OCI-LY7 (cell line): ENCODE data around the gene TSN. TPM values are rescaled to one million over a fixed set of nuclear protein-coding genes. Genes with fewer than 3 reads are reported as not detected.
"Not testable (repeated sequence)": the region's sequence is repeated elsewhere in the genome, so short reads cannot be mapped to it uniquely, and the experiment has no call there.

ENCODE experiments used
- BruUV-seq: library from RNA; stranded (reverse); fragments of 400-500 nt; replicated peaks from 2 replicates; lab custom pipeline; 2021; lab: Mats Ljungman, UMichigan
- CTCF ChIA-PET: fragments of 300-600 bp; sonication (Branson Sonifier 250); formaldehyde crosslinking; loops from one replicate; lab custom pipeline; 2022; ENCODE audit warnings: antibody characterized with exemption; ENCODE audit not compliant: unreplicated experiment; lab: Charles Lee
- POLR2A ChIA-PET: fragments of 300-600 bp; sonication (Branson Sonifier 250); formaldehyde crosslinking; loops from one replicate; lab custom pipeline; 2022; ENCODE audit warnings: antibody characterized with exemption; lab: Charles Lee
- DNase-seq: peaks from one replicate; pipeline ENCODE4 v3.0.0-alpha.2; 2015; ENCODE audit warnings: low spot score
- H2AFZ ChIP-seq: fragments of 200-600 bp; sonication (generic), shearing (Covaris generic); 2 replicates; pipeline ENCODE4 v1.6.1; 2014; ENCODE audit warnings: mild to moderate bottlenecking, antibody characterized with exemption, low read length, moderate library complexity
- H3K27ac ChIP-seq: fragments of 200-600 bp; sonication (generic); 2 replicates; pipeline ENCODE4 v1.5.1; 2014; ENCODE audit warnings: mixed run types, low read depth, mild to moderate bottlenecking, moderate library complexity, low read length, inconsistent platforms; ENCODE audit not compliant: poor library complexity, severe bottlenecking
- H3K36me3 ChIP-seq: fragments of 200-600 bp; sonication (generic); 2 replicates; pipeline ENCODE4 v1.6.1; 2014; ENCODE audit warnings: mild to moderate bottlenecking, antibody characterized with exemption, low read length, moderate library complexity, mixed read lengths; ENCODE audit not compliant: insufficient read depth
- H3K4me1 ChIP-seq: fragments of 200-600 bp; sonication (generic); 2 replicates; pipeline ENCODE4 v1.5.1; 2014; ENCODE audit warnings: mild to moderate bottlenecking, low read length; ENCODE audit not compliant: insufficient read depth, poor library complexity, severe bottlenecking
- H3K4me2 ChIP-seq: fragments of 200-600 bp; sonication (generic); 2 replicates; pipeline ENCODE4 v1.6.1; 2014; ENCODE audit warnings: mild to moderate bottlenecking, low read length
- H3K4me3 ChIP-seq: fragments of 200-600 bp; sonication (generic); 2 replicates; pipeline ENCODE4 v1.5.1; 2014; ENCODE audit warnings: mild to moderate bottlenecking, low read depth, low read length; ENCODE audit not compliant: poor library complexity, severe bottlenecking
- H3K79me2 ChIP-seq: fragments of 200-600 bp; sonication (generic); 2 replicates; pipeline ENCODE4 v1.6.1; 2016; ENCODE audit warnings: low read depth, mild to moderate bottlenecking, low read length, moderate library complexity, mixed read lengths; ENCODE audit not compliant: insufficient read depth
- H3K9me2 ChIP-seq: fragments of 200-600 bp; sonication (generic); 2 replicates; pipeline ENCODE4 v1.6.1; 2016; ENCODE audit warnings: mild to moderate bottlenecking, low read length, mixed read lengths; ENCODE audit not compliant: insufficient read depth
- H3K9me3 ChIP-seq: fragments of 200-600 bp; sonication (generic); 2 replicates; pipeline ENCODE4 v1.6.1; 2014; ENCODE audit warnings: mild to moderate bottlenecking, mixed run types, low read length, mixed read lengths
- H4K20me1 ChIP-seq: fragments of 200-600 bp; sonication (generic); 2 replicates; pipeline ENCODE4 v1.6.1; 2014; ENCODE audit warnings: mild to moderate bottlenecking, antibody characterized with exemption, low read length, moderate library complexity, mixed read lengths; ENCODE audit not compliant: insufficient read depth
- intact Hi-C: fragments of 100-400 bp; cut with micrococcal nuclease; formaldehyde crosslinking; loops from one replicate; pipeline ENCODE4 v1.10.0; 2022; ENCODE audit not compliant: unreplicated experiment
- total RNA-seq, 2 experiments: library from RNA; depleted of rRNA in 1 of 2; stranded (reverse); fragments of >200 nt in 1 of 2; shearing (Covaris generic) in 1 of 2; gene quantifications; 2 replicates each; pipeline ENCODE4 v1.2.3, GENCODE V29; 2014 to 2022
- TF ChIP-seq, protein P1 (sequence below): fragments of 200-600 bp; sonication (generic); conservative IDR thresholded peaks from 2 replicates; pipeline ENCODE4 v1.5.1; 2014; ENCODE audit warnings: mild to moderate bottlenecking, antibody characterized with exemption, low read length, moderate library complexity, mixed read lengths

TSN gene
- total RNA-seq, 2 experiments from 2014 or later: 59.2 to 102 TPM

GRCh38 chr2:121815216-121815615, 59.8 kb downstream of the TSN start:
- Histone ChIP-seq H3K4me3 (no peak overlapping the region), H3K9me2 (no peaks in the 10 kb centered on the region), H3K27ac (no peak overlapping the region), H3K4me1 (peaks cover 58% of the 10 kb centered on the region), H3K4me2 (peak overlapping the region; percentile 31; the same call in 1 of the 2 replicates), H3K9me3 (peaks cover 9% of the 10 kb centered on the region; the same call in 1 of the 2 replicates), H2AFZ (no peak overlapping the region), H3K36me3 (no peaks in the 10 kb centered on the region; the same call in 1 of the 2 replicates), H3K79me2 (no peaks in the 10 kb centered on the region), H4K20me1 (no peaks in the 10 kb centered on the region)
- ChIA-PET CTCF (interaction anchor here (1.1 kb wide), 1 partner anchor 43 kb away, joined by 3 read pairs; no protein-coding TSS in a partner anchor), POLR2A (interaction anchor here (0.6 to 7.2 kb wide), 6 partner anchors 10 to 1586 kb away, joined by 3 to 46 read pairs (median 4); no protein-coding TSS in a partner anchor)
- TF ChIP-seq, protein P1, sequence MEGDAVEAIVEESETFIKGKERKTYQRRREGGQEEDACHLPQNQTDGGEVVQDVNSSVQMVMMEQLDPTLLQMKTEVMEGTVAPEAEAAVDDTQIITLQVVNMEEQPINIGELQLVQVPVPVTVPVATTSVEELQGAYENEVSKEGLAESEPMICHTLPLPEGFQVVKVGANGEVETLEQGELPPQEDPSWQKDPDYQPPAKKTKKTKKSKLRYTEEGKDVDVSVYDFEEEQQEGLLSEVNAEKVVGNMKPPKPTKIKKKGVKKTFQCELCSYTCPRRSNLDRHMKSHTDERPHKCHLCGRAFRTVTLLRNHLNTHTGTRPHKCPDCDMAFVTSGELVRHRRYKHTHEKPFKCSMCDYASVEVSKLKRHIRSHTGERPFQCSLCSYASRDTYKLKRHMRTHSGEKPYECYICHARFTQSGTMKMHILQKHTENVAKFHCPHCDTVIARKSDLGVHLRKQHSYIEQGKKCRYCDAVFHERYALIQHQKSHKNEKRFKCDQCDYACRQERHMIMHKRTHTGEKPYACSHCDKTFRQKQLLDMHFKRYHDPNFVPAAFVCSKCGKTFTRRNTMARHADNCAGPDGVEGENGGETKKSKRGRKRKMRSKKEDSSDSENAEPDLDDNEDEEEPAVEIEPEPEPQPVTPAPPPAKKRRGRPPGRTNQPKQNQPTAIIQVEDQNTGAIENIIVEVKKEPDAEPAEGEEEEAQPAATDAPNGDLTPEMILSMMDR: no peak
- no peak for DNase-seq
- no TSS peak for BruUV-seq
- intact Hi-C loops: loop anchor here (5.0 kb wide), 1 partner anchor 43 kb away; no protein-coding TSS in a partner anchor

GRCh38 chr2:121816797-121817196, 61.3 kb downstream of the TSN start:
- no peak overlapping the region for H3K27ac ChIP-seq
- peak; percentile 46 for DNase-seq
- TF ChIP-seq, protein P1: no peak
- no peaks in the 10 kb centered on the region for H3K9me2 ChIP-seq
- no peaks in the 10 kb centered on the region for H4K20me1 ChIP-seq
- BruUV-seq: no TSS peak
- H3K4me1 ChIP-seq: peaks cover 66% of the 10 kb centered on the region
- ChIA-PET CTCF (interaction anchor here (0.5 to 1.1 kb wide), 2 partner anchors 14 to 191 kb away, joined by 3 to 6 read pairs; no protein-coding TSS in a partner anchor), POLR2A (interaction anchor here (0.7 to 7.2 kb wide), 3 partner anchors 9 to 44 kb away, joined by 3 to 46 read pairs (median 4); no protein-coding TSS in a partner anchor)
- H2AFZ ChIP-seq: no peak overlapping the region
- H3K4me2 ChIP-seq: 0 out of 2 replicates have a peak overlapping the region, but pooled peaks have one; percentile 8
- H3K9me3 ChIP-seq: peaks cover 9% of the 10 kb centered on the region; the same call in 1 of the 2 replicates
- no peak overlapping the region for H3K4me3 ChIP-seq
- H3K36me3 ChIP-seq: no peaks in the 10 kb centered on the region; the same call in 1 of the 2 replicates
- H3K79me2 ChIP-seq: no peaks in the 10 kb centered on the region
- intact Hi-C loops: loop anchor here (5.0 kb wide), 1 partner anchor 44 kb away; no protein-coding TSS in a partner anchor

- H2AFZ ChIP-seq, H3K79me2 ChIP-seq, DNase-seq, H3K9me3 ChIP-seq, H3K4me2 ChIP-seq, CTCF ChIA-PET, H3K9me2 ChIP-seq, H3K27ac ChIP-seq, BruUV-seq, H3K36me3 ChIP-seq, H3K4me3 ChIP-seq, H4K20me1 ChIP-seq: not testable (repeated sequence)
- POLR2A ChIA-PET: interaction anchor here (0.7 to 7.2 kb wide), 3 partner anchors 10 to 45 kb away, joined by 3 to 46 read pairs (median 4); no protein-coding TSS in a partner anchor
- peaks cover 66% of the 10 kb centered on the region for H3K4me1 ChIP-seq
- intact Hi-C loops: loop anchor here (5.0 kb wide), 1 partner anchor 45 kb away; no protein-coding TSS in a partner anchor
Observed at GRCh38 chr2:121817304-121817703, 61.9 kb downstream of the TSN start.

Other genes with a start within 250 kb of the TSN start
- gene RNU4ATAC, start 224.8 kb upstream of the TSN start, total RNA-seq (2014; rRNA removed; shearing (Covaris generic)): not detected in 2 replicates
- gene RNU4ATAC, start 224.8 kb upstream of the TSN start, total RNA-seq (2022): not detected in 2 replicates
- 32.6 and 33.8 TPM in 2 replicates for gene CLASP1, start 106.2 kb upstream of the TSN start, total RNA-seq (2014; rRNA removed; shearing (Covaris generic))
- 65.4 and 72.4 TPM in 2 replicates for gene CLASP1, start 106.2 kb upstream of the TSN start, total RNA-seq (2022)
- 64.1 and 78.1 TPM in 2 replicates for gene NIFK, start 18.8 kb upstream of the TSN start, total RNA-seq (2014; rRNA removed; shearing (Covaris generic))
- gene NIFK, start 18.8 kb upstream of the TSN start, total RNA-seq (2022): 100 and 107 TPM in 2 replicates